ENCODE data around the gene NLGN3.

- TF ChIP-seq CTCF (IDR thresholded peaks at IDR 0.05): no peak
- TF ChIP-seq POLR2A (IDR thresholded peaks at IDR 0.05): no peak
Measured at GRCh38 chrX:71096760-71097032, 47.9 kb upstream of the NLGN3 start.

Measured in lower leg skin (tissue), 3 donors.